GM18867 (cell line): Measurements from ENCODE around the gene ZNF638.

Source experiments
- ATAC-seq: cut with Tn5 transposase; IDR thresholded peaks from one replicate; pipeline ENCODE4 v1.9.1; 2021; ENCODE audit warnings: mild to moderate bottlenecking, moderate library complexity; ENCODE audit not compliant: unreplicated experiment

ZNF638 gene

GRCh38 chr2:71336384-71336783, 4.8 kb downstream of the ZNF638 start:
- no peak for ATAC-seq

- ATAC-seq: no peak
Measured at GRCh38 chr2:71336802-71337201, 5.2 kb downstream of the ZNF638 start.

GRCh38 chr2:71337776-71338175, 6.2 kb downstream of the ZNF638 start:
- no peak for ATAC-seq

GRCh38 chr2:71339685-71340084, 8.1 kb downstream of the ZNF638 start:
- ATAC-seq: no peak

GRCh38 chr2:71340176-71340575, 8.6 kb downstream of the ZNF638 start:
- ATAC-seq: no peak

- no peak for ATAC-seq
Measured at GRCh38 chr2:71341645-71342044, 10.1 kb downstream of the ZNF638 start.

- ATAC-seq: no peak
Measured at GRCh38 chr2:71346065-71346464, 14.5 kb downstream of the ZNF638 start.

- no peak for ATAC-seq
Measured at GRCh38 chr2:71347517-71347916, 15.9 kb downstream of the ZNF638 start.

- ATAC-seq: no peak
Measured at GRCh38 chr2:71348302-71348701, 16.7 kb downstream of the ZNF638 start.

- ATAC-seq: peak; percentile 79
Measured at GRCh38 chr2:71353248-71353647, 21.7 kb downstream of the ZNF638 start.

- no peak for ATAC-seq
Measured at GRCh38 chr2:71358931-71359671, 27.5 kb downstream of the ZNF638 start.

- no peak for ATAC-seq
Measured at GRCh38 chr2:71360434-71360975, 28.9 kb downstream of the ZNF638 start.

- ATAC-seq: no peak
Measured at GRCh38 chr2:71361631-71362030, 30.0 kb downstream of the ZNF638 start.

GRCh38 chr2:71362447-71362846, 30.9 kb downstream of the ZNF638 start:
- ATAC-seq: no peak

GRCh38 chr2:71370015-71370414, 38.4 kb downstream of the ZNF638 start:
- ATAC-seq: no peak

GRCh38 chr2:71372042-71372441, 40.5 kb downstream of the ZNF638 start:
- ATAC-seq: no peak

GRCh38 chr2:71379086-71379485, 47.5 kb downstream of the ZNF638 start:
- ATAC-seq: no peak

- ATAC-seq: no peak
Measured at GRCh38 chr2:71380665-71381064, 49.1 kb downstream of the ZNF638 start.

- no peak for ATAC-seq
Measured at GRCh38 chr2:71385012-71385411, 53.4 kb downstream of the ZNF638 start.

GRCh38 chr2:71388214-71388613, 56.6 kb downstream of the ZNF638 start:
- ATAC-seq: no peak

GRCh38 chr2:71389384-71390072, 57.9 kb downstream of the ZNF638 start:
- no peak for ATAC-seq

- no peak for ATAC-seq
Measured at GRCh38 chr2:71393216-71393615, 61.6 kb downstream of the ZNF638 start.
